Activated CD4-positive, CD25-positive, alpha-beta regulatory T cell treated with anti-CD3 and anti-CD28 coated beads, Interleukin-2, amount 50 U/mL, for 16 hours (primary cell): ENCODE measurements around the gene SSBP2.
"Not testable (repeated sequence)": the region's sequence is repeated elsewhere in the genome, so short reads cannot be mapped to it uniquely, and the experiment has no call there.

Experiments used
- DNase-seq: peaks from one replicate; pipeline ENCODE4 v3.0.0-alpha.2; 2020; ENCODE audit warnings: low read depth, low spot score

The SSBP2 gene

GRCh38 chr5:81660624-81661023 is 90.3 kb downstream of the SSBP2 start:
- not testable (repeated sequence) for DNase-seq

- DNase-seq: no peak
Observed at GRCh38 chr5:81657386-81657785, 93.5 kb downstream of the SSBP2 start.

GRCh38 chr5:81656783-81657182 is 94.1 kb downstream of the SSBP2 start:
- no peak for DNase-seq

- DNase-seq: no peak
Observed at GRCh38 chr5:81650987-81651386, 99.9 kb downstream of the SSBP2 start.

- DNase-seq: no peak
Observed at GRCh38 chr5:81646469-81646995, 104.4 kb downstream of the SSBP2 start.

GRCh38 chr5:81642210-81642609 is 108.7 kb downstream of the SSBP2 start:
- no peak for DNase-seq

GRCh38 chr5:81639556-81639955 is 111.3 kb downstream of the SSBP2 start:
- DNase-seq: no peak

GRCh38 chr5:81638471-81638870 is 112.4 kb downstream of the SSBP2 start:
- no peak for DNase-seq

GRCh38 chr5:81633891-81634290 is 117.0 kb downstream of the SSBP2 start:
- no peak for DNase-seq

GRCh38 chr5:81633471-81633870 is 117.4 kb downstream of the SSBP2 start:
- no peak for DNase-seq

GRCh38 chr5:81632679-81633078 is 118.2 kb downstream of the SSBP2 start:
- DNase-seq: no peak

- DNase-seq: no peak
Observed at GRCh38 chr5:81631621-81632020, 119.3 kb downstream of the SSBP2 start.

- no peak for DNase-seq
Observed at GRCh38 chr5:81631124-81631523, 119.8 kb downstream of the SSBP2 start.

GRCh38 chr5:81630684-81631083 is 120.2 kb downstream of the SSBP2 start:
- no peak for DNase-seq

GRCh38 chr5:81629986-81630385 is 120.9 kb downstream of the SSBP2 start:
- no peak for DNase-seq

GRCh38 chr5:81628061-81628460 is 122.8 kb downstream of the SSBP2 start:
- not testable (repeated sequence) for DNase-seq

GRCh38 chr5:81626524-81626923 is 124.4 kb downstream of the SSBP2 start:
- no peak for DNase-seq

- no peak for DNase-seq
Observed at GRCh38 chr5:81609810-81610375, 141.0 kb downstream of the SSBP2 start.

- DNase-seq: no peak
Observed at GRCh38 chr5:81608976-81609375, 141.9 kb downstream of the SSBP2 start.

- no peak for DNase-seq
Observed at GRCh38 chr5:81607693-81608092, 143.2 kb downstream of the SSBP2 start.

- DNase-seq: no peak
Observed at GRCh38 chr5:81606150-81606549, 144.7 kb downstream of the SSBP2 start.

- no peak for DNase-seq
Observed at GRCh38 chr5:81605299-81605698, 145.6 kb downstream of the SSBP2 start.

GRCh38 chr5:81604193-81604592 is 146.7 kb downstream of the SSBP2 start:
- DNase-seq: no peak

- DNase-seq: no peak
Observed at GRCh38 chr5:81601919-81602318, 149.0 kb downstream of the SSBP2 start.
